Mesothelial cell of epicardium (in vitro differentiated cells): Measurements from ENCODE around the gene NEU4. TPM values are rescaled to one million over a fixed set of nuclear protein-coding genes. Genes with fewer than 3 reads are reported as not detected.
"Not testable (repeated sequence)": the region's sequence is repeated elsewhere in the genome, so short reads cannot be mapped to it uniquely, and the experiment has no call there.

Source experiments
- DNase-seq, 2 experiments: peaks; one replicate each; pipeline ENCODE4 v3.0.0; 2021; ENCODE audit warnings: low spot score in 2 of 2; ENCODE audit not compliant: unreplicated experiment in 2 of 2
- H3K27ac Mint-ChIP-seq: 2 replicates; pipeline ENCODE4 v1.8.0; 2021; ENCODE audit warnings: mixed read lengths
- H3K27me3 Mint-ChIP-seq: 2 replicates; pipeline ENCODE4 v1.8.0; 2021; ENCODE audit warnings: low read depth, mixed read lengths
- H3K36me3 Mint-ChIP-seq: 2 replicates; pipeline ENCODE4 v1.8.0; 2021; ENCODE audit warnings: mixed read lengths
- H3K4me1 Mint-ChIP-seq: 2 replicates; pipeline ENCODE4 v1.8.0; 2021; ENCODE audit warnings: mixed read lengths
- H3K4me3 Mint-ChIP-seq: 2 replicates; pipeline ENCODE4 v1.8.0; 2021; ENCODE audit warnings: mild to moderate bottlenecking, moderate library complexity, mixed read lengths
- H3K9me3 Mint-ChIP-seq: 2 replicates; pipeline ENCODE4 v1.8.0; 2021; ENCODE audit warnings: mixed read lengths
- total RNA-seq: library from RNA; stranded (reverse); gene quantifications from 3 replicates; pipeline ENCODE4 v1.2.1, GENCODE V29; 2021
- TF ChIP-seq, protein P1 (sequence below): fragments of 200-600 bp; sonication (generic); IDR thresholded peaks from one replicate; pipeline ENCODE4 v1.5.0; 2021; ENCODE audit warnings: antibody characterized with exemption; ENCODE audit not compliant: unreplicated experiment

The NEU4 gene, protein sequence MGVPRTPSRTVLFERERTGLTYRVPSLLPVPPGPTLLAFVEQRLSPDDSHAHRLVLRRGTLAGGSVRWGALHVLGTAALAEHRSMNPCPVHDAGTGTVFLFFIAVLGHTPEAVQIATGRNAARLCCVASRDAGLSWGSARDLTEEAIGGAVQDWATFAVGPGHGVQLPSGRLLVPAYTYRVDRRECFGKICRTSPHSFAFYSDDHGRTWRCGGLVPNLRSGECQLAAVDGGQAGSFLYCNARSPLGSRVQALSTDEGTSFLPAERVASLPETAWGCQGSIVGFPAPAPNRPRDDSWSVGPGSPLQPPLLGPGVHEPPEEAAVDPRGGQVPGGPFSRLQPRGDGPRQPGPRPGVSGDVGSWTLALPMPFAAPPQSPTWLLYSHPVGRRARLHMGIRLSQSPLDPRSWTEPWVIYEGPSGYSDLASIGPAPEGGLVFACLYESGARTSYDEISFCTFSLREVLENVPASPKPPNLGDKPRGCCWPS
- total RNA-seq, result 0.87 to 1.8 TPM (median 1.7 TPM) in 3 replicates

DNA sequence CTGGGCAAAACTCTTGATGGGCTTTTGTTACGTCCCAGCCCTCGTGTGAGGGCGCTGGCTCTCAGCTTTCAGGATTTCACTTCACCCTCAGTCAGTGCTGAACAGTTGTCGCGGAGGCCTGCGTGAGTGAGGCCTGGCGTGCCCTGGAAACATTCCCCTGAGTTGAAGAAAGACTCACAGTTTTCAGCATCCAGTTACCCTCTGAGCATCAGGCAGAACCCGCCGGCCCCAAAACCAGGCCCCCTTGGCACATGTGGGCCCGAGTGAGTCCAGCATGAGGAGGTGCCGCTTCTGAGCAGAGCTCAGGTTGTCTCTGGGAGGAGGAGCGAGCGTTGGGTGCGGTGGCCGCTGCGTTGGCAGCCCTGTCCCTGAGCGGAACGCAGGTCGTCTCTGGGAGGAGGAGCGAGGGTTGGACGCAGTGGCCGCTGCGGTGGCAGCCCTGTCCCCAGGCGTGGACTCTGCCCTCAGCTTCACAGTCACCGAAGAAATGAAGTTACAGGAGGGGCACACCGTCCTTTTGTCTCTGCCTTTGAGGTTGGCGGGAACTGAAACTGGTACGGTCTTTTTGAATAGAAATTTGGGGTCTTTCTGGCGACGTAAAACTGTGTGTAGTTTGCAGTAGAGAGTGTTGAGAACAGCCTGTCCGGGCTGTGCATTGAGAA is at the start of gene NEU4:
TSS of gene NEU4 (plus strand) at position 473 of the 662 bp plus-strand sequence. CDS start 5,292 bp downstream, outside the sequence.
- no peak for DNase-seq
- Mint-ChIP-seq H3K9me3 (no peaks in the 10 kb centered on the region), H3K27ac (peak within 1 kb of the TSS; percentile 68), H3K4me3 (no peak within 1 kb of the TSS), H3K36me3 (no peaks in the 10 kb centered on the region), H3K27me3 (no peaks in the 10 kb centered on the region), H3K4me1 (peaks cover 13% of the 10 kb centered on the region)
- TF ChIP-seq, protein P1, sequence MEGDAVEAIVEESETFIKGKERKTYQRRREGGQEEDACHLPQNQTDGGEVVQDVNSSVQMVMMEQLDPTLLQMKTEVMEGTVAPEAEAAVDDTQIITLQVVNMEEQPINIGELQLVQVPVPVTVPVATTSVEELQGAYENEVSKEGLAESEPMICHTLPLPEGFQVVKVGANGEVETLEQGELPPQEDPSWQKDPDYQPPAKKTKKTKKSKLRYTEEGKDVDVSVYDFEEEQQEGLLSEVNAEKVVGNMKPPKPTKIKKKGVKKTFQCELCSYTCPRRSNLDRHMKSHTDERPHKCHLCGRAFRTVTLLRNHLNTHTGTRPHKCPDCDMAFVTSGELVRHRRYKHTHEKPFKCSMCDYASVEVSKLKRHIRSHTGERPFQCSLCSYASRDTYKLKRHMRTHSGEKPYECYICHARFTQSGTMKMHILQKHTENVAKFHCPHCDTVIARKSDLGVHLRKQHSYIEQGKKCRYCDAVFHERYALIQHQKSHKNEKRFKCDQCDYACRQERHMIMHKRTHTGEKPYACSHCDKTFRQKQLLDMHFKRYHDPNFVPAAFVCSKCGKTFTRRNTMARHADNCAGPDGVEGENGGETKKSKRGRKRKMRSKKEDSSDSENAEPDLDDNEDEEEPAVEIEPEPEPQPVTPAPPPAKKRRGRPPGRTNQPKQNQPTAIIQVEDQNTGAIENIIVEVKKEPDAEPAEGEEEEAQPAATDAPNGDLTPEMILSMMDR, result no peak

DNA sequence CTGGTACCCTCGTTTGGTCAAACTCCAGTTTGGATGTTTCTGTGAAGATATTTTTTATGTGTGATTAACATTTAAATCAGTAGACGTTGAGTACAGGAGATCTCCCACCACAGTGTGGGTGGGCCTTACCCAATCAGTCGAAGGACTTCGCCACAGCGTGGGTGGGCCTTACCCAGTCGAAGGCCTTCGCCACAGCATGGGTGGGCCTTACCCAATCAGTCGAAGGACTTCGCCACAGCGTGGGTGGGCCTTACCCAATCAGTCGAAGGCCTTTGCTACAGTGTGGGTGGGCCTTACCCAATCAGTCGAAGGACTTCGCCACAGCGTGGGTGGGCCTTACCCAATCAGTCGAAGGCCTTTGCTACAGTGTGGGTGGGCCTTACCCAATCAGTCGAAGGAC is 49.1 kb upstream of the NEU4 start:
- DNase-seq, H3K9me3 Mint-ChIP-seq, H3K27me3 Mint-ChIP-seq, H3K4me3 Mint-ChIP-seq: not testable (repeated sequence)
- Mint-ChIP-seq H3K36me3 (peaks cover 24% of the 10 kb centered on the region), H3K4me1 (peaks cover 33% of the 10 kb centered on the region), H3K27ac (peak overlapping the region; percentile 54)

DNA sequence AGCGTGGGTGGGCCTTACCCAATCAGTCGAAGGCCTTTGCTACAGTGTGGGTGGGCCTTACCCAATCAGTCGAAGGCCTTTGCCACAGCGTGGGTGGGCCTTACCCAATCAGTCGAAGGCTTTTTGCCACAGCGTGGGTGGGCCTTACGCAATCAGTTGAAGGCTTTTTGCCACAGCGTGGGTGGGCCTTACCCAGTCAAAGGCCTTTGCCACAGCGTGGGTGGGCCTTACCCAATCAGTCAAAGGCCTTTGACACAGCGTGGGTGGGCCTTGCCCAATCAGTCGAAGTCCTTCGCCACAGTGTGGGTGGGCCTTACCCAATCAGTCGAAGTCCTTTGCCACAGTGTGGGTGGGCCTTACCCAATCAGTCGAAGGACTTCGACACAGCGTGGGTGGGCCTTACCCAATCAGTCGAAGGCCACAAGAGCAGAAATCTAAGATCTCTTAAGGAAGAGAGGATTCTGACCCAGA is 48.7 kb upstream of the NEU4 start:
- no peaks in the 10 kb centered on the region for H3K27me3 Mint-ChIP-seq
- DNase-seq, result no peak
- no peak overlapping the region for H3K27ac Mint-ChIP-seq
- H3K9me3 Mint-ChIP-seq, result peaks cover 4% of the 10 kb centered on the region
- no peak overlapping the region for H3K4me3 Mint-ChIP-seq
- H3K4me1 Mint-ChIP-seq, result peaks cover 33% of the 10 kb centered on the region
- peaks cover 24% of the 10 kb centered on the region for H3K36me3 Mint-ChIP-seq
- TF ChIP-seq, protein P1, result no peak

DNA sequence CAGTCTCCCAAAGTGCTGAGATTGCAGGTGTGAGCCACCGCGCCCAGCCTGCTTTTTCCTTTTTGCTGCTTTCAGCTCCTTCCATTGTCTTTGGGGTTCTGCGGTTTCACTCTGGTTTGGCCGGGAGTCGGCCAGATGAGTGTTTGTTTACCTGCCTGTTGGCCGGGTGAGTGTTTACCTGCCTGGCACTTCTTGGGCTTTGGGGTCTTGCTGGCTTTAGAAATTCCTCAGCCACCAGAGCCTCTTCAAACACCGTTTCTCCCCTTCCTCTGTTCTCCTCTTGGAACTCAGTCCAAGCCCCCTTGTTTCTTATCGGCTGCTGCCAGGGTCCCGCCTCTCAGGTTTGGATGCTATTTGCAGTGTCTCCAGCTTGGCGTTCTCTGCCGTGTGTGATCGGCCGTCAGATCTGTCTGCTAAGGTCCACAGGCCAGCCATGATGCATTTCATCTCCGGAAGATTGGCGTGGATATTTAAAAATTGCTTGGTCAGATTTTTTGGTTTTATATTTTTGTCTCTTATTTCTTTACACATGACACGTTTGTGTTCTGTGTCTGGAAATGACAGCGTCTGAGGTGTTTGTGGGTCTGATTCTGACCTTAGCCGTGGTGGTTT is 46.6 kb upstream of the NEU4 start:
- Mint-ChIP-seq H3K4me3 (no peak overlapping the region), H3K9me3 (peaks cover 4% of the 10 kb centered on the region), H3K36me3 (peaks cover 24% of the 10 kb centered on the region), H3K27ac (peak overlapping the region; percentile 44), H3K27me3 (no peaks in the 10 kb centered on the region), H3K4me1 (peaks cover 33% of the 10 kb centered on the region)
- no peak for DNase-seq
- TF ChIP-seq, protein P1, result no peak

DNA sequence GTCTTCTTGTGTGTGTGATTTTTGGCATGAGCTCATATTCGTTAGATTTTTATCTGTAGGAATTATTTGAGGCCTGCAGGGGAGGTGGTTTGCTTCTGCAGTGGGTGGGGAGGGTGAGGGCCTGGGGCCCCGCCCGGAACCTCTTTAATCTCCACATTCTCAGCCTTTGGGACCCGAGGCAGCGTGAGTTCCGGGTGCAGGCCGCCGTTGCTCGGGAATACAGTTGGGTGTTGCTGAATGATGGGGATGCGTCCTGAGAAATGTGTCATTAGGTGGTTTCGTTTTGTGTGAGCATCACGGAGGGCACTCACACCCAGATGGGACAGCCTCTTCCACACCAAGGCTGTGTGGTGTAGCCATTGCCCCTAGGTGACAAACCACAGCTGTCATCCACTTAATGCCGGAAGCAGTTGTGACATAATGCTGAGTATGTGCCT is 46.0 kb upstream of the NEU4 start:
- peaks cover 4% of the 10 kb centered on the region for H3K9me3 Mint-ChIP-seq
- peaks cover 33% of the 10 kb centered on the region for H3K4me1 Mint-ChIP-seq
- TF ChIP-seq, protein P1, result no peak
- H3K27me3 Mint-ChIP-seq, result no peaks in the 10 kb centered on the region
- H3K36me3 Mint-ChIP-seq, result peaks cover 22% of the 10 kb centered on the region
- DNase-seq, result no peak
- peak overlapping the region; percentile 44 for H3K27ac Mint-ChIP-seq
- no peak overlapping the region for H3K4me3 Mint-ChIP-seq
